Duodenal mucosa (tissue), 2 donors: ENCODE measurements around the gene OR52E1.
"Not testable (repeated sequence)": the region's sequence is repeated elsewhere in the genome, so short reads cannot be mapped to it uniquely, and the experiment has no call there.

ENCODE experiments used
- H3K27ac ChIP-seq: one replicate; pipeline ENCODE4 v1.7.0; 2013; ENCODE audit warnings: low read depth, low read length
- H3K27me3 ChIP-seq, 2 donors: one replicate each; pipeline ENCODE4 v1.7.0; 2013; ENCODE audit warnings: low read length in 2 of 2, control low read depth in 1 of 2; ENCODE audit not compliant: insufficient read depth in 2 of 2, control insufficient read depth in 1 of 2
- H3K36me3 ChIP-seq, 2 donors: one replicate each; pipeline ENCODE4 v1.7.0; 2013; ENCODE audit warnings: low read length in 2 of 2, control low read depth in 1 of 2; ENCODE audit not compliant: insufficient read depth in 2 of 2, control insufficient read depth in 1 of 2
- H3K4me1 ChIP-seq, 2 donors: one replicate each; pipeline ENCODE4 v1.7.0; 2013; ENCODE audit warnings: low read length in 2 of 2, control low read depth in 1 of 2; ENCODE audit not compliant: insufficient read depth in 2 of 2, control insufficient read depth in 1 of 2
- H3K4me3 ChIP-seq, 2 donors: one replicate each; pipeline ENCODE4 v1.7.0; 2013; ENCODE audit warnings: low read length in 2 of 2, low read depth in 1 of 2
- H3K9ac ChIP-seq, 2 donors: one replicate each; pipeline ENCODE4 v1.7.0; 2013; ENCODE audit warnings: low read length in 2 of 2, low read depth in 1 of 2
- H3K9me3 ChIP-seq, 2 donors: one replicate each; pipeline ENCODE4 v1.7.0; 2013; ENCODE audit warnings: low read length in 2 of 2, control low read depth in 1 of 2; ENCODE audit not compliant: control insufficient read depth in 1 of 2

Gene OR52E1

GRCh38 chr11:5069272-5069671, at the start of gene OR52E1:
OR52E1 (plus strand) TSS chr11:5069572.
- Histone ChIP-seq H3K36me3 (no peaks in the 10 kb centered on the region), H3K27me3 (no peaks in the 10 kb centered on the region), H3K9me3 (no peaks in the 10 kb centered on the region), H3K9ac (no peak within 1 kb of the TSS), H3K4me3 (no peak within 1 kb of the TSS), H3K4me1 (no peaks in the 10 kb centered on the region), H3K27ac (no peak within 1 kb of the TSS)

- peaks cover 0 to 16% of the 10 kb centered on the region in 2 donors for H3K9me3 ChIP-seq
- H3K36me3 ChIP-seq = no peaks in the 10 kb centered on the region
- H3K27ac ChIP-seq = no peak overlapping the region
- no peaks in the 10 kb centered on the region for H3K27me3 ChIP-seq
- H3K9ac ChIP-seq = no peak overlapping the region
- H3K4me3 ChIP-seq = no peak overlapping the region
- H3K4me1 ChIP-seq = no peaks in the 10 kb centered on the region
Observed at GRCh38 chr11:5021996-5022395, 47.4 kb upstream of the OR52E1 start.

GRCh38 chr11:5036669-5037068, 32.7 kb upstream of the OR52E1 start:
- Histone ChIP-seq H3K4me3 (no peak overlapping the region), H3K27ac (no peak overlapping the region), H3K36me3 (no peaks in the 10 kb centered on the region), H3K9me3 (no peaks in the 10 kb centered on the region), H3K9ac (no peak overlapping the region), H3K27me3 (no peaks in the 10 kb centered on the region), H3K4me1 (no peaks in the 10 kb centered on the region)

DNA sequence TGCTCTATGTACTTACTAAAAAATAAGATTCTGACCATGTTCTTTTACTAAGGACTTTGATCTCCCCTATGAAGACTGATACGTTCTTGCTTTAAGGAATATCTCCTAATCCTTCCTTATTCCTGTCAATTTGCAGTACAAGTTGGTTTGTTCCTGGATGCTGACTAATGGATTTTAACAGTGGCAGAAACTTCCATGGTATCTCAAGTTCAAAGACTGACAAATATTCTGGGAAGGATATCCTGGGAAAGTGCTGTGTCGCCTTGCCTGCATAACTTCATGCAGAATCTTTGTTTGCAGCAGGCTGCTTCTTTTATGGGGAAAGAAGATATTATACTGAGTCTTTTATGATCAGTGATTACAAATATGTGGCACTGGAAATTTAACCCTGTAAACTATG, 31.4 kb upstream of the OR52E1 start:
- H3K9ac ChIP-seq = no peak overlapping the region
- H3K36me3 ChIP-seq = no peaks in the 10 kb centered on the region
- no peak overlapping the region for H3K4me3 ChIP-seq
- no peak overlapping the region for H3K27ac ChIP-seq
- no peaks in the 10 kb centered on the region for H3K27me3 ChIP-seq
- H3K9me3 ChIP-seq = no peaks in the 10 kb centered on the region
- no peaks in the 10 kb centered on the region for H3K4me1 ChIP-seq

DNA sequence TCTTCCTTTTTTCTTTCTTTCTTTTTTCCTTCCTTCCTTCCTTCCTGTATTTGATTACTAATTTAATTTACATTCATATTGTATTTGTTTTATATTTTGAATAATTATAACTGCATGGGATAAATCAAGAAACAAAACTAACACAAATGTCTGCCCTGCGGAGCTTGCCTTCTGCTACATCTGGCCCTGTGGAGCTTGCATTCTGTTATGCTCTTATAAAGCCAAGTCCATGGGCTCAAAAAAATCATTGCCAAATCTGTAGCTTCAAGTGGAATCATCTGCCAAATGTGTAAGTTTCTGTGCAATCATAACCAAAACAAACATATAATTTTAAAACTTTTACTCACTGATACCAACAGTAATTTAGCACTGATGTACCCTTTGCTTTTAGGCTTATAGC, 31.0 kb upstream of the OR52E1 start:
- Histone ChIP-seq H3K4me1 (no peaks in the 10 kb centered on the region), H3K27ac (no peak overlapping the region), H3K9ac (no peak overlapping the region), H3K36me3 (no peaks in the 10 kb centered on the region), H3K4me3 (no peak overlapping the region), H3K27me3 (no peaks in the 10 kb centered on the region), H3K9me3 (no peaks in the 10 kb centered on the region)

DNA sequence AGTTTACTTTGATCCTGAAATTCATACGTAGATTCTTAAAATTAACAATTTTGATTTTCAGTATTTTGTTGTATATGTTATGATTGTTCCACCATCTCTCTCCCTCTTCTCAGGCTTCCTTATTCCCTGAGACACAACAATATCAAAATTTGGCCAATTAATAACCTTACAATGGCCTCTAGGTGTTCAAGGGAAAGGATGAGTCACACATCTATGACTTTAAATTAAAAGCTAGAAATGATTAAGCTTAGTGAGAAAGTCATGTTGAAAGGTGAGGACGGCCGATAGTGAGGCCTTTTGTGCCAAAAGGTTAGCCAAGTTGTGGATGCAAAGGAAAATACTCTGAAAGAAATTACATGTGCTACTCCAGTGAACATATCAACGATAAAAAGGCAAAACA, 28.5 kb upstream of the OR52E1 start:
- Histone ChIP-seq H3K27ac (no peak overlapping the region), H3K4me3 (no peak overlapping the region), H3K4me1 (no peaks in the 10 kb centered on the region), H3K36me3 (no peaks in the 10 kb centered on the region), H3K9ac (no peak overlapping the region), H3K27me3 (no peaks in the 10 kb centered on the region), H3K9me3 (no peaks in the 10 kb centered on the region)

- Histone ChIP-seq H3K4me1 (no peaks in the 10 kb centered on the region), H3K27me3 (no peaks in the 10 kb centered on the region), H3K36me3 (no peaks in the 10 kb centered on the region), H3K4me3 (no peak overlapping the region), H3K27ac (no peak overlapping the region), H3K9me3 (no peaks in the 10 kb centered on the region), H3K9ac (no peak overlapping the region)
Observed at GRCh38 chr11:5042091-5042490, 27.3 kb upstream of the OR52E1 start.

GRCh38 chr11:5043380-5043779, 26.0 kb upstream of the OR52E1 start:
- no peak overlapping the region for H3K4me3 ChIP-seq
- no peaks in the 10 kb centered on the region for H3K27me3 ChIP-seq
- no peaks in the 10 kb centered on the region for H3K9me3 ChIP-seq
- no peak overlapping the region for H3K9ac ChIP-seq
- H3K36me3 ChIP-seq = no peaks in the 10 kb centered on the region
- no peak overlapping the region for H3K27ac ChIP-seq
- H3K4me1 ChIP-seq = no peaks in the 10 kb centered on the region

DNA sequence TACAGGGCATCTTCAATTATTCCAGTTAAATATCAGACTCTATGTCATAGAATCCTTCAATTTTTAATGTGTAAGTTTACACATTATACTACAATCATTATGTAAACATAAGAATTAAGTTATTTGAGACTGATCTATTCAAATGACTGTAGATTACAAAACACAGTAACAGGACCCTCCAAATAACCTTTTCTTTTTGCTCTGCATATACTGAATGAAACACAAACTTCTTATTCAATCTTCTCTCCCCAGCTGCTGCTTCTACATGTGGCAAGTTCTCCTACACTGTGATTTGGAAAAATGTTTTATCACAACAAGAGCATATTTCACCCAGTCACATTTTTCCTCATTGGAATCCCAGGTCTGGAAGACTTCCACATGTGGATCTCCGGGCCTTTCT, 23.1 kb upstream of the OR52E1 start, which contains the start of gene OR52J3:
TSS of gene OR52J3 (plus strand) at position 301 of the 400 bp plus-strand sequence. CDS start at position 301, 0 bp downstream.
- H3K4me1 ChIP-seq = no peaks in the 10 kb centered on the region
- H3K4me3 ChIP-seq = no peak within 1 kb of the TSS
- H3K36me3 ChIP-seq = no peaks in the 10 kb centered on the region
- no peaks in the 10 kb centered on the region for H3K27me3 ChIP-seq
- H3K9me3 ChIP-seq = no peaks in the 10 kb centered on the region
- H3K27ac ChIP-seq = no peak within 1 kb of the TSS
- no peak within 1 kb of the TSS for H3K9ac ChIP-seq

DNA sequence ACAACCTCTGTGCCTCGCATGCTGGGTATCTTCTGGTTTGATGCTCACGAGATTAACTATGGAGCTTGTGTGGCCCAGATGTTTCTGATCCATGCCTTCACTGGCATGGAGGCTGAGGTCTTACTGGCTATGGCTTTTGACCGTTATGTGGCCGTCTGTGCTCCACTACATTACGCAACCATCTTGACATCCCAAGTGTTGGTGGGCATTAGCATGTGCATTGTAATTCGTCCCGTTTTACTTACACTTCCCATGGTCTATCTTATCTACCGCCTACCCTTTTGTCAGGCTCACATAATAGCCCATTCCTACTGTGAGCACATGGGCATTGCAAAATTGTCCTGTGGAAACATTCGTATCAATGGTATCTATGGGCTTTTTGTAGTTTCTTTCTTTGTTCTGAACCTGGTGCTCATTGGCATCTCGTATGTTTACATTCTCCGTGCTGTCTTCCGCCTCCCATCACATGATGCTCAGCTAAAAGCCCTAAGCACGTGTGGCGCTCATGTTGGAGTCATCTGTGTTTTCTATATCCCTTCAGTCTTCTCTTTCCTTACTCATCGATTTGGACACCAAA, 22.5 kb upstream of the OR52E1 start:
- Histone ChIP-seq H3K9me3 (no peaks in the 10 kb centered on the region), H3K4me3 (no peak overlapping the region), H3K27me3 (no peaks in the 10 kb centered on the region), H3K27ac (no peak overlapping the region), H3K9ac (no peak overlapping the region), H3K4me1 (no peaks in the 10 kb centered on the region), H3K36me3 (no peaks in the 10 kb centered on the region)

GRCh38 chr11:5058679-5059078, 10.7 kb upstream of the OR52E1 start:
- H3K27ac ChIP-seq, H3K4me1 ChIP-seq, H3K27me3 ChIP-seq, H3K9me3 ChIP-seq, H3K9ac ChIP-seq, H3K36me3 ChIP-seq, H3K4me3 ChIP-seq: not testable (repeated sequence)
